Pericardium fibroblast (primary cell): Measurements from ENCODE around the gene S100P. TPM values are rescaled to one million over a fixed set of nuclear protein-coding genes. Genes with fewer than 3 reads are reported as not detected.

ENCODE experiments used
- total RNA-seq: library from RNA; depleted of rRNA; stranded (reverse); fragments of >200 nt; gene quantifications from 2 replicates; pipeline ENCODE4 v1.2.3, GENCODE V29; 2015

The S100P gene
- total RNA-seq, result not detected in 2 replicates

GRCh38 chr4:6693231-6694176 lies at the start of gene S100P:
TSS of gene S100P (plus strand) at chr4:6693878. CDS start at chr4:6693933, 55 bp downstream.

GRCh38 chr4:6709230-6710114 lies 15.8 kb downstream of the S100P start, which contains the start of gene MRFAP1L1:
TSS of gene MRFAP1L1 (minus strand) at chr4:6709865. CDS start at chr4:6709629, 236 bp downstream.

GRCh38 chr4:6716018-6716911 lies 22.6 kb downstream of the S100P start, which contains the start of gene BLOC1S4:
TSS of gene BLOC1S4 (plus strand) at chr4:6716174. CDS start at chr4:6716210, 36 bp downstream.

Other genes starting within 250 kb of the S100P start
- not detected in 2 replicates for gene PPP2R2C, start 221.3 kb upstream of the S100P start, total RNA-seq
- gene MAN2B2, start 118.7 kb upstream of the S100P start, total RNA-seq, result 25.8 and 27.8 TPM in 2 replicates
- 210 and 238 TPM in 2 replicates for gene MRFAP1, start 53.2 kb upstream of the S100P start, total RNA-seq
- gene MRFAP1L1, start 16.0 kb downstream of the S100P start, total RNA-seq, result 41.3 and 45.4 TPM in 2 replicates
- gene BLOC1S4, start 22.3 kb downstream of the S100P start, total RNA-seq, result 28.0 and 36.6 TPM in 2 replicates
- 10.7 and 15.9 TPM in 2 replicates for gene KIAA0232, start 88.8 kb downstream of the S100P start, total RNA-seq
- 19.4 and 30.6 TPM in 2 replicates for gene TBC1D14, start 215.9 kb downstream of the S100P start, total RNA-seq